Naive B cell (primary cell): ENCODE results near the gene CDK6. TPM values are rescaled to one million over a fixed set of nuclear protein-coding genes. Genes with fewer than 3 reads are reported as not detected.

Experiments used
- ATAC-seq, 2 donors: fragments of 150-1000 bp; cut with Tn5 transposase; 2 replicates each; pipeline ENCODE4 v1.10.0; 2021; ENCODE audit warnings: low read depth in 2 of 2, mild to moderate bottlenecking in 2 of 2, moderate library complexity in 2 of 2
- DNase-seq: peaks from one replicate; pipeline ENCODE4 v3.0.0; 2022
- H3K27ac Mint-ChIP-seq, 6 donors: one replicate each; pipeline ENCODE4 v1.8.0; 2020 to 2022; ENCODE audit warnings: mild to moderate bottlenecking in 6 of 6, mixed read lengths in 6 of 6, moderate library complexity in 5 of 6, inconsistent platforms in 2 of 6
- H3K27me3 Mint-ChIP-seq, 3 donors: one replicate each; pipeline ENCODE4 v1.8.0; 2021 to 2022; ENCODE audit warnings: mixed read lengths in 3 of 3, mild to moderate bottlenecking in 1 of 3
- H3K36me3 Mint-ChIP-seq, 2 donors: one replicate each; pipeline ENCODE4 v1.8.0; 2020 to 2022; ENCODE audit warnings: mixed read lengths in 2 of 2, inconsistent platforms in 1 of 2, mild to moderate bottlenecking in 1 of 2
- H3K4me1 Mint-ChIP-seq, 3 donors: one replicate each; pipeline ENCODE4 v1.8.0; 2020 to 2022; ENCODE audit warnings: mixed read lengths in 3 of 3, inconsistent platforms in 1 of 3, mild to moderate bottlenecking in 1 of 3, moderate library complexity in 1 of 3
- H3K4me3 Mint-ChIP-seq, 8 donors: one replicate each; pipeline ENCODE4 v1.8.0; 2020 to 2022; ENCODE audit warnings: mild to moderate bottlenecking in 8 of 8, mixed read lengths in 8 of 8, moderate library complexity in 8 of 8, inconsistent platforms in 2 of 8
- H3K9me3 Mint-ChIP-seq, 7 donors: one replicate each; pipeline ENCODE4 v1.8.0; 2020 to 2022; ENCODE audit warnings: mixed read lengths in 7 of 7, mild to moderate bottlenecking in 5 of 7, inconsistent platforms in 2 of 7, moderate library complexity in 1 of 7
- polyA plus RNA-seq, 6 donors: library from polyadenylated mRNA; unstranded; fragments of 300-500 nt; fragmentation: Illumina TruSeq; gene quantifications; one replicate each; pipeline ENCODE4 v1.2.3, GENCODE V29; 2021; ENCODE audit warnings: low read depth in 6 of 6

Gene CDK6
- polyA plus RNA-seq, 6 donors from 2014 or later, result 3.3 to 15.7 (median 9.6) TPM

DNA sequence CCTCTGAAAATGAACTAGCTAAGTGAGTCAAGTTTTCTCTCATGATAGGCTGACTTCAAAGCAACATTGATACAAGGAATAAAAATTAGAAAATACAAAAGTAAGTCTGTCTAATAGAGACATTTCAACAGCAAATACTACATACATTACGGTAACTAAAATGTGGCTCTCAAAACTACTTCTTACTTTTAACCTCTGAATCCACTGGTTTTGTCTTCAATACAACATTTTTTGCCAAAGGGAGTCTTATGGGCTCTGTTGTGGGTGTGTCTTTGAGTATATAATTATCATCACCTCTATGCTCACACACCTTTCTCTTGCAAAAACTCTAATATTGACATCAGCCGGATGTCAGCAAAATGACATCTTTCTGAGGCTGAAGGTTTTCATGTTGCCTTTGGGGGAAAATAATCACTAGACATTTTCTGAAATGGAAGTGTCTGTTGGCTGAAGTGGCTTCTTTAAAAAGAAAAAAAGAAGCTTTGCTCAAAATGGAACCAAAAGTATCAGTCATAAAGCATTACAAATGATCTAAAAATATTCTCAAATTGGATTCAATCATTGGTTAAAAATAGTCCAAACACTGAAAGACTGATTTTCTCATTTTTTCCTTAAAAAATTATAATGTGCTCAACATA is 204.4 kb downstream of the CDK6 start:
- ATAC-seq, result no peak
- Mint-ChIP-seq H3K4me3 (no peak overlapping the region), H3K4me1 (peaks cover 3 to 12% (median 8%) of the 10 kb centered on the region in 3 donors), H3K9me3 (peaks cover 0 to 8% (median 4%) of the 10 kb centered on the region in 7 donors), H3K27me3 (no peaks in the 10 kb centered on the region), H3K36me3 (peaks cover 19 to 25% of the 10 kb centered on the region in 2 donors), H3K27ac (peak overlapping the region in 2 of 6 donors; percentile 28 to 31)
- DNase-seq, result no peak

DNA sequence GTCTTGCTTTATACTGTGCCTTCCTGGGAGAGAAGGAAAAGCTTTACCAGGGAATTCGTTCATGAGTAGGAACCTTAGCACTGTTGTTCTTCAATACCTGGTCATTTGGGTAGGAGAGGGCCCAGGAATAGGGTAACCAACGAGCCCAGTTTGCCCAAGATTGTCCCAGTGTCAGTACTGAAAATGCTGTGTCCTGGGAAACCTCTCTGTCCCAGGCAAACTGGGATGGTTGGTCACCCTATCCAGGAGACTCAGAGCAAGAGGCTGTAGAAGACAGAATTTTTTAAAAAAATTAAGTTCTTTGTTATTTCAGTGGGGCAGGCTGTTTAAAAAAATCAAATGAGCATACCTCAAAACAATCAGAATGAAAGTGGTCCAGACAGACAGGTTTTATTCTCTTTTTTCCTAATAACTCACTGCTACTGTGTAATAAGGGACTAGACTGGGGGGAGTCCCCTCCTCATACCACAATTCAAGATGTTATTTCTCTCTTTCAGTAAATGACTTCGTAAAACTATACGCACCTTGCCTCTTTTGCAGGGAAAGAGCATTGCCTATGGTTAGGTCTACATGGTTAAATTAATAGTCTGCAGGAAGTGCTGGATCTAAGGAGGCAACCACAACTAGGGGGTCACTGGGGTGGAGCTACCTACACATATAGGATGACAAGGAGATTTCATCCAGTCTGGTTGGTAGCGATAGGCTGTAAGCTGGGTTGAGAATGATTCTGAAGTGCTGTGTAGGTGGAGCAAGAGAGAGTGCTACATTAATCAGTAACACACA is 205.1 kb downstream of the CDK6 start:
- Mint-ChIP-seq H3K4me3 (no peak overlapping the region), H3K27me3 (no peaks in the 10 kb centered on the region), H3K27ac (peak overlapping the region in 2 of 6 donors; percentile 28 to 31), H3K36me3 (peaks cover 19 to 25% of the 10 kb centered on the region in 2 donors), H3K9me3 (peaks cover 0 to 8% (median 4%) of the 10 kb centered on the region in 7 donors), H3K4me1 (peaks cover 3 to 12% (median 11%) of the 10 kb centered on the region in 3 donors)
- no peak for ATAC-seq
- DNase-seq, result no peak

DNA sequence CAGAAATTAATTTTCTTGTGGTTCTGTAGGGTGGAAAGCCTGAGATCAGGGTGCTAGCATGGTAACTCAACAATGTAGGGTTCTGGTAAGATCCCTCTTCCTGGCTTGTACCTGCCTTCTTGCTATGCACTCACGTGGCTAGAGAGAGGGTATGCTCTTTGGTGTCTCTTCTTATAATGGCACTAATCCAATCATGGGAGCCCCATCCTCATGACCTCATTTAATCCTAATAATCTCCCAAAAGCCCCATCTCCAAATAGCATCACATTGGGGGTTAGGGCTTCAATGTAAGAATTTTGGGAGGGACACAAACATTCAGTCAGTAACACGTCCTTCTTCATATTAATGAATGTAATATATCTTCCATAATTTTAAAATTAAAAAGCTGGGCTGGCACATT is 206.6 kb downstream of the CDK6 start:
- Mint-ChIP-seq H3K4me1 (peaks cover 0 to 9% (median 9%) of the 10 kb centered on the region in 3 donors), H3K9me3 (peaks cover 0 to 8% (median 4%) of the 10 kb centered on the region in 7 donors), H3K36me3 (peaks cover 19 to 25% of the 10 kb centered on the region in 2 donors), H3K27ac (peak overlapping the region in 2 of 6 donors; percentile 56 to 71), H3K4me3 (no peak overlapping the region), H3K27me3 (no peaks in the 10 kb centered on the region)
- ATAC-seq, result no peak
- no peak for DNase-seq

DNA sequence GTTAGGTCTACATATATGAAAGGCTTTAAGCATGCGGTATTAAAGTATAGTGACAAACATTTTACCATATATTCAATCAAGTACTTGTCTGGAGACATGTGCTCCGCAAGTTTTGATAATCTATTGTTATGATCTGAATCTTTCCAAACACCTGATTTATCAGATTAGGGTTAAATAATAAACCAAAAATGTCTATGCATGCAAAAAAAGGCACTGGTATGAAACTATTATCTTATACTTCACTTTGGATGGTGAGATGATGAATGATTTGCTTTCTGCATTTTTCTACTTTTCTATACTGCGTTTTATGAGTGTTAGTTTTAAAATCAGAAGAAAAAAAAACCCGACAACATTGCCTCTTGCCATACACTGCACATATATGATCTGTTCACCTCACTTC is 208.4 kb downstream of the CDK6 start:
- Mint-ChIP-seq H3K27ac (peak overlapping the region in 2 of 6 donors; percentile 12 to 53), H3K36me3 (peaks cover 19 to 25% of the 10 kb centered on the region in 2 donors), H3K27me3 (no peaks in the 10 kb centered on the region), H3K4me3 (no peak overlapping the region), H3K9me3 (peaks cover 0 to 8% (median 4%) of the 10 kb centered on the region in 7 donors), H3K4me1 (peaks cover 0 to 5% (median 0%) of the 10 kb centered on the region in 3 donors)
- no peak for ATAC-seq
- no peak for DNase-seq

DNA sequence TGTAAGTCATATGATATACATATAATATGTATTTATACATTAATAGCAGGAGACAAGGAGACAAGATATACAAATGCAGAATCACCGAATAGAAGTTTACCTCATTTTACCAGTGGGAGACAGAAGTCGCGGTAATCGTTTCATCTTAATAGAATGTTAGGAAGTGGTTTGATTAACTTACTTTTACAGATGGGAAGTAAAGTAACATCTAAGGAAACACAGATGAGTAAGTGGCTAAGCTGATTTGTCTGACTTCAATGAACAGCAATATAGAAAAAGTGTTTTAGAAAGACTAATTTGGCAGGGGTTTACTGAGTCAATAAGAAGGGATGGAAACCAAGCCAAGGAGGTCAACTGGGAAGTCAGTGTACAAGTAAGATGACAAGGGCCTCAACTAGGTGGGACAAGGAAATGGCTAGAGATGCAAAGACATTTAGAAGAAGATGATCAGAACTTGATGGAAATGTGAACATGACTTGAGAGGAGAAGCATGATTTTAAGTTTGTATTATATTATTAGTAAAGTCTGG is 210.0 kb downstream of the CDK6 start:
- ATAC-seq (no peak), DNase-seq (no peak)
- Mint-ChIP-seq H3K27me3 (no peaks in the 10 kb centered on the region), H3K9me3 (peaks cover 0 to 8% (median 4%) of the 10 kb centered on the region in 7 donors), H3K36me3 (peaks cover 19 to 25% of the 10 kb centered on the region in 2 donors), H3K4me3 (no peak overlapping the region), H3K4me1 (peaks cover 2 to 7% (median 3%) of the 10 kb centered on the region in 3 donors), H3K27ac (peak overlapping the region in 1 of 6 donors; percentile 12)

DNA sequence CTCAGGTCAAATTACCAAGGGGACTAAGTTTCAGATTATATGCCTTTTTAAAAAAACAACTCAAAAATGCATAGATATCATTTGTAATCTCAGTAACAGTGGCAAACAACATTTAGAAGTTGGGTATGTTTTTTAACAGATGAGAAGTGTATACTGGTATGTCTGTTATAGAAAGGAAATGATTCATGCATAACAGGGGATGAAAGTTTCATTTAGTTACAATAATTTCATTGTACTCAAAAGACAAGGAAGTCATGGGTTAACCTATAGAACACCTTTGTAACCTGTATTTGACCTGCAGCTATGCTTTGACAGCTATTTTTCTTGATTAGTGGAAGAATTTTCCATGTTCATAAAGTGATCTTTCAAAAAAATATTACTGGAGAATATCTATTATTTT is 210.8 kb downstream of the CDK6 start:
- Mint-ChIP-seq H3K4me3 (no peak overlapping the region), H3K9me3 (peaks cover 0 to 8% (median 4%) of the 10 kb centered on the region in 7 donors), H3K27me3 (no peaks in the 10 kb centered on the region), H3K4me1 (peaks cover 6 to 11% (median 8%) of the 10 kb centered on the region in 3 donors), H3K36me3 (peaks cover 19 to 25% of the 10 kb centered on the region in 2 donors), H3K27ac (no peak overlapping the region)
- ATAC-seq (no peak), DNase-seq (no peak)

DNA sequence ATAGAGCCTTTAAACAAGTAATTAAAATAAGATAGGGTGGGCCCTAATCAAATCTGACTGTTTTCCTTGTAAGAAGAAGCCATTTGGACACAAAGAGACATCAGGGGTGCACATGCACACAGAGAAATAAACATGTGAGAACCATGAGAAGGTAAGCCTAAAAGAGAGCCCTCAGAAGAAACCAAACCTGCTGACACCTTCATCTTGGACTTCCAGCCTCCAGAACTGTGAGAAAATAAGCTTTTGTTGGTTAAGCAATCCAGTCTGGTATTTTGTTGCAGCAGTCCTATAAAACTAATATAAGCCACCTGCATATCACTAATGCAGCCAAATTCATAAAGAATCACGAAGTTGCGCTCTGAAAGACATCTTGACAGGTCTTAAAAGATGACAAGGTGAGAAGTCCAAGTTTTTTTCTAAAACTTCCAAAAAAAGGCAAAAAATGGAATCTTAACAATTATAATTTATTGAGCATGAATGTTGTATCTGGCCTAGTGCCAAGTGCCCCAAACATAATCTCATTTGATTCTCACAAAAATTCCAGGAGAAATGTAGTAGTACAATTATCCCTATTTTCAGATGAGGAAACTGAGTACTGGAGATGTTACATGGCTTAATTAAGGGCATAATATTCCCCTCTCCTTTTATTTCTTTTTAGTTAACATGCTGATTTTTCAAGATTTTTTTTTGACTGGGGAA is 211.9 kb downstream of the CDK6 start:
- Mint-ChIP-seq H3K27me3 (no peaks in the 10 kb centered on the region), H3K9me3 (peaks cover 0 to 6% (median 0%) of the 10 kb centered on the region in 7 donors), H3K36me3 (peaks cover 12 to 20% of the 10 kb centered on the region in 2 donors), H3K27ac (peak overlapping the region in 1 of 6 donors; percentile 9), H3K4me1 (peaks cover 6 to 11% (median 8%) of the 10 kb centered on the region in 3 donors), H3K4me3 (no peak overlapping the region)
- no peak for DNase-seq
- no peak for ATAC-seq

DNA sequence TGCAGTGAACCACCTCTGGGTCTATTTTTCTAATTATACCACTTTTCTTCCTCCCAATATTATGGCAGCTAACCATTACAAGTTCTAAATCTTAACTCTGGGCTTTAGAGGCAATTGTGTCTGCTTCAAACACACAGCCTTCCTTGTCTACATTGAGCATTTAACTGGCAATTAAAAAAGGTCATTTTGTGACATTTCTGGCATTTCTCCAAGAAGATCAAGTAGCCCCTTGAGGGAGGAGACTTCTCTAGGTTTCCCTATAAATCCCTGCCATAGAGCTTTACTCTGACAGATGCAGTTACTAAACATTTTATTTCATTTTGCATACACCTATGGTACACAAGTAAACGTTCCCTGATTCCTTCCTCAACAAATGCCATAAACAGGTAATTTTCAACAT is 212.8 kb downstream of the CDK6 start:
- H3K4me3 Mint-ChIP-seq, result no peak overlapping the region
- no peak for DNase-seq
- H3K27me3 Mint-ChIP-seq, result no peaks in the 10 kb centered on the region
- ATAC-seq, result no peak
- peaks cover 0 to 2% (median 0%) of the 10 kb centered on the region in 7 donors for H3K9me3 Mint-ChIP-seq
- H3K4me1 Mint-ChIP-seq, result peaks cover 6 to 11% (median 8%) of the 10 kb centered on the region in 3 donors
- H3K36me3 Mint-ChIP-seq, result peaks cover 5 to 13% of the 10 kb centered on the region in 2 donors
- no peak overlapping the region for H3K27ac Mint-ChIP-seq

DNA sequence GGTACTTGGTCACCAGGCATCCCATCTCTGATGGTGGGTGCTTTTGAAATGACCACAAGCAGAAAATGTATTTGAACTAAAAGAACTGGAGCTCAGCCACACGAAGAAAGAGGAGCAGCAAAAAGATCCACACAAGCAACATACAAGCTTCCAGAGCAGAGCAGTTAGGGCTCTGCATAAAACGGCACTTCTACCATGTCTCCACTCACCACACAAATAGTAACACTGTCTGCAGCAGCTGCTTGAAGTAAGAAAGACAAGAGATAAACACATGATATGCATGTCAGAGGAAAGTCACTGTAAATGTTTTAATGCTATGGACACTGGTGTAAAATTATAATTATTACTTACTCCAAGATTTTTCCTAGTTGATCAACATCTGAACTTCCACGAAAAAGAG is 213.7 kb downstream of the CDK6 start:
- peaks cover 6 to 11% (median 8%) of the 10 kb centered on the region in 3 donors for H3K4me1 Mint-ChIP-seq
- no peaks in the 10 kb centered on the region for H3K27me3 Mint-ChIP-seq

DNA sequence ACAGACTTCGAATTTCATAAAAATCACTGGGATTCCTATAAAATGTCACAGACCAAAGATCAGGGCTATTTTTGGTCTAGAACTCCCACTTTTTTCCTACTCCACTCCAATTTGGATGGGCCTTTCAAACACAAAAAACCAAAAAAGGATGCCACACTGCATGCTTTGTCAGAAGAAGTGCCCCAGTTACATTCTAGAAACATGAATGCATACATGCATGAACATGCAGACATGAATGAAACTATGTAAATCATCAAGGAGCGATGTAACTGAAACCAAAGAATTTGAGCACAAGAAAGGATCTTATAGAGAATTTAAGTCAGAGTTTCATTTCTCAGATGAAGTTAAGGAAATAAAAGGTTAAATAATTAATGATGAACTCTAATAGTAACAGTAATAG is 214.3 kb downstream of the CDK6 start:
- peak overlapping the region in 1 of 6 donors; percentile 54 for H3K27ac Mint-ChIP-seq

More for the DNA sequence above, 213.7 kb downstream of the CDK6 start:
- DNase-seq, result no peak
- no peak for ATAC-seq
- peaks cover 0 to 2% (median 0%) of the 10 kb centered on the region in 7 donors for H3K9me3 Mint-ChIP-seq
- peak overlapping the region in 2 of 6 donors; percentile 21 to 54 for H3K27ac Mint-ChIP-seq
- H3K36me3 Mint-ChIP-seq, result peaks cover 0 to 5% of the 10 kb centered on the region in 2 donors
- no peak overlapping the region for H3K4me3 Mint-ChIP-seq

DNA sequence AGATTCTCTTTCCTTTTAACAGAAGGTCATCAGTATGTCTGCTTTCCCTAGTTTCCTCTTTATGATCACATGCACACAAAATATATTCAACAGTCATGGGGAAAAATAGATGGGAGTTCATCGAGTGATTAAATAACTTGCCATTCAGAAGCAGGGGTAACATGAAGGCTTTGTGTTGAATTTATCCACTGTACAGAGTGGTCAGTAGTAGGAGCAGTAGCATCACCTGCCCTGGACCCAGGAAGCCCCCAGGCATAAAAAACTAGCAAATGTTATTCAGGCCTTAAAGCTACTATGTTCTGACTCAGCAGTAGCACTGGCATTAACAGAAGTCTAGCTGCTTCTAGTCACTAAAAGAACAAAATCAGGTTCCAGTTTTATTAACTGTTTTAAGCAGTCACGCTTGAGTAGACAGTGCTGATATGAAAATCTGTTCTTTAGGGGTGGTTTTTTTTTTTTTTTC is 214.8 kb downstream of the CDK6 start:
- H3K4me3 Mint-ChIP-seq, result no peak overlapping the region
- ATAC-seq, result no peak

More for the DNA sequence above, 214.3 kb downstream of the CDK6 start:
- Mint-ChIP-seq H3K4me3 (no peak overlapping the region), H3K9me3 (peaks cover 0 to 2% (median 0%) of the 10 kb centered on the region in 7 donors), H3K36me3 (no peaks in the 10 kb centered on the region), H3K4me1 (peaks cover 6 to 11% (median 8%) of the 10 kb centered on the region in 3 donors), H3K27me3 (no peaks in the 10 kb centered on the region)
- no peak for ATAC-seq
- no peak for DNase-seq

DNA sequence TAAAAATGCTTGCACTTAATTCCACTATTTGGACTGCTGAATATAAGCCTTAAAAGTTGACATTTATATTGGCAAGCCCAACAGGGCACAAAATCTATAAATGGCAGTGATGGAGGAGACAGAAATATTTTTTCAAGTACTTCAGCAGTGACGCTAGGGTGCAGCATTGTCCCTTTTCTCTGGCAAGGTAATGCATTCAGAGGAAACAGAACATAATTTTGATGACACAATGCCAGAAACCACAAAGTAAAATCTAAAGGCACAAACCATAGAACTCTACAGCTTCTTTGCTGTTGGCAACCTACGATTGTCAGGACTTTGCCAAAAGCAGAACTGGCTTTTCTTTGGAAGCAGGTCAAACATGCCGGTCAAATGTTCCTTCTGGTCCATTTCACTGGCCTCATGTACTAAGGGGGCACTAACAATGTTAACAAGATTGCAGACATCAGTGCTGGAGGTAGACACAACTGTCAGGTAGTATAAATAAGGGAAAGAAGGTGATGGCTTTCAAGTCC is 215.3 kb downstream of the CDK6 start:
- DNase-seq (peak; percentile 49), ATAC-seq (peak; percentile 89 to 96)
- H3K36me3 Mint-ChIP-seq, result no peaks in the 10 kb centered on the region
- H3K9me3 Mint-ChIP-seq, result peaks cover 0 to 2% (median 0%) of the 10 kb centered on the region in 7 donors
- H3K27me3 Mint-ChIP-seq, result no peaks in the 10 kb centered on the region
- peak overlapping the region in 2 of 6 donors; percentile 31 to 41 for H3K27ac Mint-ChIP-seq
- peaks cover 6 to 8% (median 7%) of the 10 kb centered on the region in 3 donors for H3K4me1 Mint-ChIP-seq
- no peak overlapping the region for H3K4me3 Mint-ChIP-seq

More for the DNA sequence above, 214.8 kb downstream of the CDK6 start:
- Mint-ChIP-seq H3K27ac (no peak overlapping the region), H3K27me3 (no peaks in the 10 kb centered on the region), H3K4me1 (peaks cover 6 to 11% (median 8%) of the 10 kb centered on the region in 3 donors), H3K36me3 (no peaks in the 10 kb centered on the region), H3K9me3 (peaks cover 0 to 2% (median 0%) of the 10 kb centered on the region in 7 donors)
- no peak for DNase-seq
